OCI-LY3 (cell line): ENCODE data around the gene WDR75.
A peak's percentile ranks its signal among the peaks of the same experiment; 100 is the strongest.

Source experiments
- H2AFZ ChIP-seq: fragments of 200-600, 300-600 bp; shearing (Covaris generic); 2 replicates; pipeline ENCODE4 v1.6.0; 2014; ENCODE audit warnings: antibody characterized with exemption, low read depth, low read length
- H3K27ac ChIP-seq: fragments of 200-600, 300-600 bp; sonication (generic); 2 replicates; pipeline ENCODE4 v1.5.1; 2014; ENCODE audit warnings: mild to moderate bottlenecking, low read length, moderate library complexity, mixed read lengths
- H3K27me3 ChIP-seq: fragments of 200-600, 300-600 bp; sonication (generic); 2 replicates; pipeline ENCODE4 v1.6.1; 2014; ENCODE audit warnings: low read depth, low read length, mixed read lengths
- H3K36me3 ChIP-seq: fragments of 200-600, 300-600 bp; sonication (generic); replicated peaks from 2 replicates; pipeline ENCODE3; 2014; ENCODE audit warnings: low read depth, low read length, mixed read lengths
- H3K4me1 ChIP-seq: fragments of 300-600, 200-600 bp; sonication (generic); 2 replicates; pipeline ENCODE4 v1.6.1; 2014; ENCODE audit warnings: low read length, mixed read lengths
- H3K4me2 ChIP-seq: fragments of 200-600, 300-600 bp; sonication (generic); 2 replicates; pipeline ENCODE4 v1.6.1; 2014; ENCODE audit warnings: low read length, mixed read lengths
- H3K4me3 ChIP-seq: fragments of 300-600, 200-600 bp; sonication (generic); 2 replicates; pipeline ENCODE4 v1.5.1; 2014; ENCODE audit warnings: antibody characterized with exemption, mild to moderate bottlenecking, low read length, moderate library complexity
- H3K79me2 ChIP-seq: fragments of 300-600, 200-600 bp; shearing (Covaris generic); 2 replicates; pipeline ENCODE4 v1.6.1; 2014; ENCODE audit warnings: mild to moderate bottlenecking, low read length, mixed read lengths
- H3K9ac ChIP-seq: fragments of 300-600, 200-600 bp; shearing (Covaris generic); 2 replicates; pipeline ENCODE4 v1.6.0; 2014; ENCODE audit warnings: mild to moderate bottlenecking, low read length, moderate library complexity
- H3K9me3 ChIP-seq: fragments of 200-600, 300-600 bp; shearing (Covaris generic); 2 replicates; pipeline ENCODE4 v1.6.1; 2014; ENCODE audit warnings: low read length, mixed read lengths; ENCODE audit not compliant: insufficient read depth
- H4K20me1 ChIP-seq: fragments of 200-600, 300-600 bp; sonication (generic); 2 replicates; pipeline ENCODE4 v1.6.1; 2016; ENCODE audit warnings: low read length, mixed read lengths; ENCODE audit not compliant: insufficient read depth
- CTCF ChIP-seq: fragments of 200-600, 300-600 bp; sonication (generic); IDR thresholded peaks from 2 replicates; pipeline ENCODE4 v1.5.1; 2014; ENCODE audit warnings: antibody characterized with exemption, low read length, low read depth
- EZH2phosphoT487 ChIP-seq: fragments of 200-600 bp; shearing (Covaris generic); IDR thresholded peaks from 2 replicates; pipeline ENCODE4 v1.6.1; 2018; ENCODE audit warnings: antibody characterized with exemption, mixed run types, low read depth

The WDR75 gene

GRCh38 chr2:189406586-189407233 is 34.6 kb upstream of the WDR75 start:
- Histone ChIP-seq H3K27me3 (no peaks in the 10 kb centered on the region), H3K4me1 (no peaks in the 10 kb centered on the region), H3K27ac (no peak overlapping the region), H3K4me3 (no peak overlapping the region), H3K9me3 (no peaks in the 10 kb centered on the region), H2AFZ (no peak overlapping the region), H3K4me2 (no peak overlapping the region), H4K20me1 (no peaks in the 10 kb centered on the region), H3K36me3 (no peaks in the 10 kb centered on the region), H3K9ac (no peak overlapping the region), H3K79me2 (no peaks in the 10 kb centered on the region)
- TF ChIP-seq CTCF (no peak), EZH2phosphoT487 (no peak)

GRCh38 chr2:189407281-189408209 is 33.7 kb upstream of the WDR75 start:
- Histone ChIP-seq H3K27ac (no peak overlapping the region), H3K9ac (no peak overlapping the region), H3K79me2 (no peaks in the 10 kb centered on the region), H3K36me3 (no peaks in the 10 kb centered on the region), H3K4me1 (no peaks in the 10 kb centered on the region), H3K4me2 (0 out of 2 replicates have a peak overlapping the region, but pooled peaks have one; percentile 12), H4K20me1 (no peaks in the 10 kb centered on the region), H3K27me3 (no peaks in the 10 kb centered on the region), H2AFZ (peak overlapping the region; percentile 55; the same call in 1 of the 2 replicates), H3K4me3 (no peak overlapping the region), H3K9me3 (no peaks in the 10 kb centered on the region)
- TF ChIP-seq EZH2phosphoT487 (no peak), CTCF (no peak)

- Histone ChIP-seq H3K27ac (no peak overlapping the region), H3K36me3 (no peaks in the 10 kb centered on the region), H3K4me3 (no peak overlapping the region), H3K27me3 (no peaks in the 10 kb centered on the region), H3K4me2 (no peak overlapping the region), H3K9ac (no peak overlapping the region), H2AFZ (no peak overlapping the region), H3K9me3 (no peaks in the 10 kb centered on the region), H4K20me1 (no peaks in the 10 kb centered on the region), H3K79me2 (no peaks in the 10 kb centered on the region), H3K4me1 (no peaks in the 10 kb centered on the region)
- no peak for TF ChIP-seq CTCF
- TF ChIP-seq EZH2phosphoT487: no peak
These were observed 33.0 kb upstream of the WDR75 start for GRCh38 chr2:189408294-189408693.

- TF ChIP-seq CTCF: no peak
- no peak for TF ChIP-seq EZH2phosphoT487
- Histone ChIP-seq H3K4me1 (no peaks in the 10 kb centered on the region), H2AFZ (no peak overlapping the region), H3K36me3 (no peaks in the 10 kb centered on the region), H3K9ac (no peak overlapping the region), H3K27me3 (no peaks in the 10 kb centered on the region), H3K27ac (no peak overlapping the region), H3K9me3 (no peaks in the 10 kb centered on the region), H3K4me2 (no peak overlapping the region), H3K79me2 (no peaks in the 10 kb centered on the region), H3K4me3 (no peak overlapping the region), H4K20me1 (no peaks in the 10 kb centered on the region)
These were observed 32.1 kb upstream of the WDR75 start for GRCh38 chr2:189409131-189409530.
